OCI-LY7 (cell line): ENCODE results near the gene LRRC2. TPM values are rescaled to one million over a fixed set of nuclear protein-coding genes. Genes with fewer than 3 reads are reported as not detected.

Experiments used
- BruUV-seq: library from RNA; stranded (reverse); fragments of 400-500 nt; replicated peaks from 2 replicates; lab custom pipeline; 2021; lab: Mats Ljungman, UMichigan
- CTCF ChIA-PET: fragments of 300-600 bp; sonication (Branson Sonifier 250); formaldehyde crosslinking; loops from one replicate; lab custom pipeline; 2022; ENCODE audit warnings: antibody characterized with exemption; ENCODE audit not compliant: unreplicated experiment; lab: Charles Lee
- POLR2A ChIA-PET: fragments of 300-600 bp; sonication (Branson Sonifier 250); formaldehyde crosslinking; loops from one replicate; lab custom pipeline; 2022; ENCODE audit warnings: antibody characterized with exemption; lab: Charles Lee
- DNase-seq: peaks from one replicate; pipeline ENCODE4 v3.0.0-alpha.2; 2015; ENCODE audit warnings: low spot score
- H2AFZ ChIP-seq: fragments of 200-600 bp; sonication (generic), shearing (Covaris generic); 2 replicates; pipeline ENCODE4 v1.6.1; 2014; ENCODE audit warnings: mild to moderate bottlenecking, antibody characterized with exemption, low read length, moderate library complexity
- H3K27ac ChIP-seq: fragments of 200-600 bp; sonication (generic); 2 replicates; pipeline ENCODE4 v1.5.1; 2014; ENCODE audit warnings: mixed run types, low read depth, mild to moderate bottlenecking, moderate library complexity, low read length, inconsistent platforms; ENCODE audit not compliant: poor library complexity, severe bottlenecking
- H3K36me3 ChIP-seq: fragments of 200-600 bp; sonication (generic); 2 replicates; pipeline ENCODE4 v1.6.1; 2014; ENCODE audit warnings: mild to moderate bottlenecking, antibody characterized with exemption, low read length, moderate library complexity, mixed read lengths; ENCODE audit not compliant: insufficient read depth
- H3K4me1 ChIP-seq: fragments of 200-600 bp; sonication (generic); 2 replicates; pipeline ENCODE4 v1.5.1; 2014; ENCODE audit warnings: mild to moderate bottlenecking, low read length; ENCODE audit not compliant: insufficient read depth, poor library complexity, severe bottlenecking
- H3K4me2 ChIP-seq: fragments of 200-600 bp; sonication (generic); 2 replicates; pipeline ENCODE4 v1.6.1; 2014; ENCODE audit warnings: mild to moderate bottlenecking, low read length
- H3K4me3 ChIP-seq: fragments of 200-600 bp; sonication (generic); 2 replicates; pipeline ENCODE4 v1.5.1; 2014; ENCODE audit warnings: mild to moderate bottlenecking, low read depth, low read length; ENCODE audit not compliant: poor library complexity, severe bottlenecking
- H3K79me2 ChIP-seq: fragments of 200-600 bp; sonication (generic); 2 replicates; pipeline ENCODE4 v1.6.1; 2016; ENCODE audit warnings: low read depth, mild to moderate bottlenecking, low read length, moderate library complexity, mixed read lengths; ENCODE audit not compliant: insufficient read depth
- H3K9me2 ChIP-seq: fragments of 200-600 bp; sonication (generic); 2 replicates; pipeline ENCODE4 v1.6.1; 2016; ENCODE audit warnings: mild to moderate bottlenecking, low read length, mixed read lengths; ENCODE audit not compliant: insufficient read depth
- H3K9me3 ChIP-seq: fragments of 200-600 bp; sonication (generic); 2 replicates; pipeline ENCODE4 v1.6.1; 2014; ENCODE audit warnings: mild to moderate bottlenecking, mixed run types, low read length, mixed read lengths
- H4K20me1 ChIP-seq: fragments of 200-600 bp; sonication (generic); 2 replicates; pipeline ENCODE4 v1.6.1; 2014; ENCODE audit warnings: mild to moderate bottlenecking, antibody characterized with exemption, low read length, moderate library complexity, mixed read lengths; ENCODE audit not compliant: insufficient read depth
- EZH2phosphoT487 ChIP-seq: fragments of 200-600 bp; sonication (generic); IDR thresholded peaks from 2 replicates; pipeline ENCODE4 v1.6.1; 2018; ENCODE audit warnings: low read depth, borderline replicate concordance, mild to moderate bottlenecking, mixed run types, antibody characterized with exemption, low read length, moderate library complexity, mixed read lengths
- intact Hi-C: fragments of 100-400 bp; cut with micrococcal nuclease; formaldehyde crosslinking; loops from one replicate; pipeline ENCODE4 v1.10.0; 2022; ENCODE audit not compliant: unreplicated experiment
- total RNA-seq, 2 experiments: library from RNA; depleted of rRNA in 1 of 2; stranded (reverse); fragments of >200 nt in 1 of 2; shearing (Covaris generic) in 1 of 2; gene quantifications; 2 replicates each; pipeline ENCODE4 v1.2.3, GENCODE V29; 2014 to 2022
- TF ChIP-seq, protein P1 (sequence below): fragments of 200-600 bp; sonication (generic); conservative IDR thresholded peaks from 2 replicates; pipeline ENCODE4 v1.5.1; 2014; ENCODE audit warnings: mild to moderate bottlenecking, antibody characterized with exemption, low read length, moderate library complexity, mixed read lengths

The LRRC2 gene
- total RNA-seq, 2 experiments from 2014 or later = 1.9 to 2.0 TPM

DNA sequence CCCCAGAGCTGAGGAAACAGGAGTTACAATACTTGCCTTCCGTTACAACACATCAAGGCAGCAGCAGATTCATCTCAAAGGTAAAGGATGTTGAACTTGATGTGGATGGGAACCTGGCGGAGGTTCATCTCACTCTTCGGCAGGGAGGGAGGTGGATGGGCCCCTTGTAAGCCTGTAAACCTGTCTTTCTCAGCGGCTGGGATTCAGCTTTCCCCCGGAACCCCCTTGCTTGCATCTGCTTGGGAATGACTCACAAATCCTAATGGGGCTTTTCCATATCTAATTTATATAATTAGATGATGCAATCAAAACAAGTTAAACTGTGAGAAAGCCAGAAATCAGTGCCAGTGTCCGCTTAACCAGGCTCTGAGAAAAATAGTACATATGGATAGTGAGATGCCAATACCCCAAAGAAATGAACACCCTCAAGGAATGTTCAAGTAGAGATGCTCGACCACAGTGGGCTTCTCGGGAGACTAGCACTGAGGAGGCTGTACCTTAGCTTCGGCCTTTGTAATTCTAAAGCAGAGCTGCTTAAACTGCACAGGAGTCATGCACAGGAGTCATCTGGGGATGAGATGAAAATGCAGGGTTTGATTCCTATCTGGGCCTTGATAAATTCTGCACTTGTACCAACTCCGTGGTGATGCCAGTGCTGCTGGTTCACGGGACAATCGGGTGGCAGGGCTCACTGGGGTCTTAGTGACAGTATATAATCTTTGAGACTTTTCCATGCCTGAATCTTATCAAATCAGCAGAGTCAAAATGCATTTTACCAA is 44.0 kb upstream of the LRRC2 start:
- H4K20me1 ChIP-seq = no peaks in the 10 kb centered on the region
- TF ChIP-seq, protein P1, sequence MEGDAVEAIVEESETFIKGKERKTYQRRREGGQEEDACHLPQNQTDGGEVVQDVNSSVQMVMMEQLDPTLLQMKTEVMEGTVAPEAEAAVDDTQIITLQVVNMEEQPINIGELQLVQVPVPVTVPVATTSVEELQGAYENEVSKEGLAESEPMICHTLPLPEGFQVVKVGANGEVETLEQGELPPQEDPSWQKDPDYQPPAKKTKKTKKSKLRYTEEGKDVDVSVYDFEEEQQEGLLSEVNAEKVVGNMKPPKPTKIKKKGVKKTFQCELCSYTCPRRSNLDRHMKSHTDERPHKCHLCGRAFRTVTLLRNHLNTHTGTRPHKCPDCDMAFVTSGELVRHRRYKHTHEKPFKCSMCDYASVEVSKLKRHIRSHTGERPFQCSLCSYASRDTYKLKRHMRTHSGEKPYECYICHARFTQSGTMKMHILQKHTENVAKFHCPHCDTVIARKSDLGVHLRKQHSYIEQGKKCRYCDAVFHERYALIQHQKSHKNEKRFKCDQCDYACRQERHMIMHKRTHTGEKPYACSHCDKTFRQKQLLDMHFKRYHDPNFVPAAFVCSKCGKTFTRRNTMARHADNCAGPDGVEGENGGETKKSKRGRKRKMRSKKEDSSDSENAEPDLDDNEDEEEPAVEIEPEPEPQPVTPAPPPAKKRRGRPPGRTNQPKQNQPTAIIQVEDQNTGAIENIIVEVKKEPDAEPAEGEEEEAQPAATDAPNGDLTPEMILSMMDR = no peak
- no peak for TF ChIP-seq EZH2phosphoT487
- H3K27ac ChIP-seq = no peak overlapping the region
- H3K79me2 ChIP-seq = no peaks in the 10 kb centered on the region
- H3K9me2 ChIP-seq = no peaks in the 10 kb centered on the region
- no peak overlapping the region for H3K4me3 ChIP-seq
- H3K36me3 ChIP-seq = no peaks in the 10 kb centered on the region
- no peak for DNase-seq
- intact Hi-C loops = no loop called here
- no peaks in the 10 kb centered on the region for H3K9me3 ChIP-seq
- ChIA-PET CTCF (no interaction called here), POLR2A (no interaction called here)
- H2AFZ ChIP-seq = no peak overlapping the region
- no peaks in the 10 kb centered on the region for H3K4me1 ChIP-seq
- BruUV-seq = no TSS peak
- H3K4me2 ChIP-seq = no peak overlapping the region

GRCh38 chr3:46609212-46609721 is 43.2 kb upstream of the LRRC2 start:
- no peaks in the 10 kb centered on the region for H3K9me2 ChIP-seq
- no peaks in the 10 kb centered on the region for H3K79me2 ChIP-seq
- H3K4me2 ChIP-seq = no peak overlapping the region
- intact Hi-C loops = no loop called here
- H3K36me3 ChIP-seq = no peaks in the 10 kb centered on the region
- no peaks in the 10 kb centered on the region for H3K9me3 ChIP-seq
- ChIA-PET CTCF (no interaction called here), POLR2A (interaction anchor here (0.6 kb wide), 1 partner anchor 368 kb away, joined by 3 read pairs; no protein-coding TSS in a partner anchor)
- TF ChIP-seq, protein P1 = no peak
- BruUV-seq = no TSS peak
- no peak overlapping the region for H3K27ac ChIP-seq
- no peak overlapping the region for H3K4me3 ChIP-seq
- DNase-seq = no peak
- no peaks in the 10 kb centered on the region for H3K4me1 ChIP-seq
- H4K20me1 ChIP-seq = no peaks in the 10 kb centered on the region
- no peak overlapping the region for H2AFZ ChIP-seq

DNA sequence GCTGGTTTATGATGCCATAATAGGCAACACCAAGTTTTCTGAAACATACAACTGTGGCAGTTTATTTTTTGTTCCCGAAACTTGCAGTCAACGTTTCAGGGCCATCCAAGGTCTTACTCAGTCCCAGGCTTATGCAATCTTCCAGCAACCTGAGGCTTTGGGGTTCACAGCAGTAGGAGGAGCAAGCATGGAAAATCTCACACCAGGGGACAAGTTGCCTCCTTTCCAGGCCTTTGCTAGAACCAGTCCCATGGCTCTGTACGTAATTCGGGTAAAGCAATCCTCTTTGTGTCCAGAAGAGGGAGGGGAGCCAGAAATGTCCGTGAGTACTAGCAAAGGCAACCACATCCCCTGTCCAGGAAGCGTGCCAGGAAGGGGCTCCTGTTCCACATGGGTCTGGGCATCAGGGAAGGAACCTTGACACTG is 41.5 kb upstream of the LRRC2 start:
- H4K20me1 ChIP-seq = no peaks in the 10 kb centered on the region
- no peaks in the 10 kb centered on the region for H3K4me1 ChIP-seq
- H3K9me3 ChIP-seq = no peaks in the 10 kb centered on the region
- H3K4me2 ChIP-seq = no peak overlapping the region
- intact Hi-C loops = no loop called here
- no peak for TF ChIP-seq EZH2phosphoT487
- TF ChIP-seq, protein P1 = peak; percentile 38; the same call in 1 of the 2 replicates
- CTCF ChIA-PET = no interaction called here
- no peaks in the 10 kb centered on the region for H3K9me2 ChIP-seq
- POLR2A ChIA-PET = interaction anchor here (0.7 kb wide), 1 partner anchor 120 kb away, joined by 3 read pairs; no protein-coding TSS in a partner anchor
- H2AFZ ChIP-seq = no peak overlapping the region
- no peaks in the 10 kb centered on the region for H3K79me2 ChIP-seq
- H3K36me3 ChIP-seq = no peaks in the 10 kb centered on the region
- no TSS peak for BruUV-seq
- DNase-seq = no peak
- H3K4me3 ChIP-seq = no peak overlapping the region
- H3K27ac ChIP-seq = no peak overlapping the region
